ENCODE results near the gene LRGUK. TPM values are rescaled to one million over a fixed set of nuclear protein-coding genes. Genes with fewer than 3 reads are reported as not detected.

LRGUK gene
- total and polyA plus RNA-seq, 2 experiments from 2014 or later: 2.4 to 7.1 TPM

- Histone ChIP-seq H3K4me2 (no peak overlapping the region), H4K20me1 (replicated peaks; ENCODE audit: insufficient read depth) (no peaks in the 10 kb centered on the region), H3K27ac (ENCODE audit: low read depth) (no peak overlapping the region), H3K9me2 (ENCODE audit: insufficient read depth) (0 out of 2 replicates have a peak, but pooled peaks cover 3% of the 10 kb centered on the region), H3F3A (replicated peaks; ENCODE audit: low read depth) (no peaks in the 10 kb centered on the region), H3K36me3 (ENCODE audit: insufficient read depth) (no peaks in the 10 kb centered on the region), H3K27me3 (ENCODE audit: insufficient read depth) (no peaks in the 10 kb centered on the region), H3K4me3 (no peak overlapping the region), H3K79me2 (replicated peaks; ENCODE audit: insufficient read depth) (no peaks in the 10 kb centered on the region), H3K4me1 (ENCODE audit: insufficient read depth) (no peaks in the 10 kb centered on the region), H2AFZ (no peak overlapping the region)
- peaks cover 3% of the 10 kb centered on the region; the same call in 2 of the 3 replicates for H3K4me1 Mint-ChIP-seq
- no peaks in the 10 kb centered on the region for H3K36me3 Mint-ChIP-seq (ENCODE audit: low read depth)
- no peak for ATAC-seq
- TF ChIP-seq ETS1 (IDR thresholded peaks at IDR 0.05) (no peak), CREB1 (CRISPR knock-in tag; IDR thresholded peaks at IDR 0.05; ENCODE audit: low read depth) (no peak), REST (IDR thresholded peaks at IDR 0.05; ENCODE audit: unreplicated experiment) (no peak), EZH2phosphoT487 (IDR thresholded peaks at IDR 0.05; ENCODE audit: unreplicated experiment) (no peak), ZNF462 (CRISPR knock-in tag; IDR thresholded peaks at IDR 0.05) (no peak), NANOG (IDR thresholded peaks at IDR 0.05; ENCODE audit: borderline replicate concordance) (no peak), EZH2 (IDR thresholded peaks at IDR 0.05; ENCODE audit: low read depth, unreplicated experiment) (no peak), JUNB (IDR thresholded peaks at IDR 0.05; ENCODE audit: unreplicated experiment) (no peak), ZNF331 (CRISPR knock-in tag; IDR thresholded peaks at IDR 0.05; ENCODE audit: low read depth) (no peak), CTCF (conservative IDR thresholded peaks at IDR 0.05; ENCODE audit: low read depth in 2 of 2) (no peak), POLR2AphosphoS5 (IDR thresholded peaks at IDR 0.05; ENCODE audit: low read depth) (no peak), ZNF114 (CRISPR knock-in tag; IDR thresholded peaks at IDR 0.05) (no peak), STAT1 (IDR thresholded peaks at IDR 0.05; ENCODE audit: unreplicated experiment) (no peak)
- DNase-seq (ENCODE audit: low spot score): no peak
- no peak overlapping the region for H3K4me3 Mint-ChIP-seq
- H3K27me3 Mint-ChIP-seq (ENCODE audit: insufficient read depth, low read depth, poor library complexity): no peaks in the 10 kb centered on the region
- no peak overlapping the region for H3K27ac Mint-ChIP-seq
- H3K9me3 Mint-ChIP-seq: peaks cover 20% of the 10 kb centered on the region; the same call in 2 of the 3 replicates
Measured at GRCh38 chr7:134246347-134246746, 119.2 kb downstream of the LRGUK start.
